T-helper 17 cell (primary cell): Measurements from ENCODE around the gene CD8B. TPM values are rescaled to one million over a fixed set of nuclear protein-coding genes. Genes with fewer than 3 reads are reported as not detected.

Experiments used
- ATAC-seq: fragments of 150-1000 bp; cut with Tn5 transposase; 2 replicates; pipeline ENCODE4 v1.10.0; 2021; ENCODE audit warnings: mild to moderate bottlenecking, moderate library complexity
- DNase-seq, 3 donors: peaks; one replicate each; pipeline versions ENCODE4 v3.0.0 to v3.0.0-alpha.2; 2020 to 2021
- H3K9me3 ChIP-seq: one replicate; pipeline ENCODE4 v1.7.0; 2013; ENCODE audit warnings: low read length, mild to moderate bottlenecking; ENCODE audit not compliant: control insufficient read depth, poor library complexity, severe bottlenecking
- H3K27ac Mint-ChIP-seq: one replicate; pipeline ENCODE4 v1.8.0; 2022; ENCODE audit warnings: mild to moderate bottlenecking, moderate library complexity, mixed read lengths
- H3K27me3 Mint-ChIP-seq: one replicate; pipeline ENCODE4 v1.8.0; 2022; ENCODE audit warnings: mixed read lengths
- H3K36me3 Mint-ChIP-seq: one replicate; pipeline ENCODE4 v1.8.0; 2022; ENCODE audit warnings: low read depth, mixed read lengths
- H3K4me1 Mint-ChIP-seq: one replicate; pipeline ENCODE4 v1.8.0; 2022; ENCODE audit warnings: mild to moderate bottlenecking, mixed read lengths
- H3K4me3 Mint-ChIP-seq: one replicate; pipeline ENCODE4 v1.8.0; 2022; ENCODE audit warnings: mild to moderate bottlenecking, moderate library complexity, mixed read lengths
- total RNA-seq, 4 donors: library from RNA in 2 of 4; stranded (reverse) in 2 of 4; gene quantifications; one replicate each; pipeline ENCODE4 v1.2.3 and lab custom pipeline; 2022 to 2026

CD8B gene
- total RNA-seq, 2 donors from 2014 or later = not detected

GRCh38 chr2:86807133-86807467 lies 54.6 kb downstream of the CD8B start:
- Mint-ChIP-seq H3K27me3 (peaks cover 38% of the 10 kb centered on the region), H3K27ac (peak overlapping the region; percentile 4), H3K4me1 (peaks cover 17% of the 10 kb centered on the region), H3K36me3 (peaks cover 2% of the 10 kb centered on the region), H3K4me3 (peak overlapping the region; percentile 98)
- ATAC-seq (no peak), DNase-seq (no peak)
- no peaks in the 10 kb centered on the region for H3K9me3 ChIP-seq

- H3K27ac Mint-ChIP-seq = no peak overlapping the region
- ATAC-seq = no peak
- no peak overlapping the region for H3K4me3 Mint-ChIP-seq
- H3K36me3 Mint-ChIP-seq = peaks cover 2% of the 10 kb centered on the region
- H3K4me1 Mint-ChIP-seq = peaks cover 17% of the 10 kb centered on the region
- peaks cover 30% of the 10 kb centered on the region for H3K27me3 Mint-ChIP-seq
- no peak for DNase-seq
- H3K9me3 ChIP-seq = no peaks in the 10 kb centered on the region
Measured at GRCh38 chr2:86806059-86806857, 55.4 kb downstream of the CD8B start.

GRCh38 chr2:86800856-86801567 lies 60.7 kb downstream of the CD8B start:
- DNase-seq (no peak), ATAC-seq (no peak)
- H3K27me3 Mint-ChIP-seq = peaks cover 6% of the 10 kb centered on the region
- peaks cover 2% of the 10 kb centered on the region for H3K36me3 Mint-ChIP-seq
- no peaks in the 10 kb centered on the region for H3K4me1 Mint-ChIP-seq
- no peak overlapping the region for H3K4me3 Mint-ChIP-seq
- peaks cover 6% of the 10 kb centered on the region for H3K9me3 ChIP-seq
- H3K27ac Mint-ChIP-seq = no peak overlapping the region

GRCh38 chr2:86794861-86795260 lies 66.8 kb downstream of the CD8B start:
- DNase-seq (no peak), ATAC-seq (no peak)
- peaks cover 6% of the 10 kb centered on the region for H3K9me3 ChIP-seq
- Mint-ChIP-seq H3K27ac (no peak overlapping the region), H3K36me3 (peaks cover 5% of the 10 kb centered on the region), H3K4me1 (peaks cover 18% of the 10 kb centered on the region), H3K4me3 (no peak overlapping the region), H3K27me3 (peaks cover 35% of the 10 kb centered on the region)

- no peak overlapping the region for H3K27ac Mint-ChIP-seq
Measured at GRCh38 chr2:86793752-86794151, 67.9 kb downstream of the CD8B start.

GRCh38 chr2:86791573-86791972 lies 70.1 kb downstream of the CD8B start:
- DNase-seq (no peak), ATAC-seq (no peak)
- Mint-ChIP-seq H3K36me3 (peaks cover 5% of the 10 kb centered on the region), H3K27me3 (peaks cover 50% of the 10 kb centered on the region), H3K27ac (peak overlapping the region; percentile 32), H3K4me1 (peaks cover 20% of the 10 kb centered on the region), H3K4me3 (peak overlapping the region; percentile 84)
- peaks cover 1% of the 10 kb centered on the region for H3K9me3 ChIP-seq

More at GRCh38 chr2:86793752-86794151, 67.9 kb downstream of the CD8B start:
- Mint-ChIP-seq H3K27me3 (peaks cover 40% of the 10 kb centered on the region), H3K4me3 (no peak overlapping the region), H3K36me3 (peaks cover 5% of the 10 kb centered on the region), H3K4me1 (peaks cover 18% of the 10 kb centered on the region)
- no peak for DNase-seq
- ATAC-seq = no peak
- H3K9me3 ChIP-seq = peaks cover 6% of the 10 kb centered on the region

GRCh38 chr2:86790676-86791572 lies 70.8 kb downstream of the CD8B start, which contains the start of gene CD8A:
Gene CD8A (minus strand): TSS chr2:86790913. CDS start chr2:86790825, 88 bp downstream.
- peak within 1 kb of the TSS; percentile 32 for H3K27ac Mint-ChIP-seq
- H3K4me1 Mint-ChIP-seq = peaks cover 20% of the 10 kb centered on the region
- H3K36me3 Mint-ChIP-seq = peaks cover 5% of the 10 kb centered on the region
- H3K9me3 ChIP-seq = no peaks in the 10 kb centered on the region
- peak within 1 kb of the TSS; percentile 87 for H3K4me3 Mint-ChIP-seq
- DNase-seq (no peak), ATAC-seq (peak; percentile 35)
- H3K27me3 Mint-ChIP-seq = peaks cover 50% of the 10 kb centered on the region

- Mint-ChIP-seq H3K27ac (no peak overlapping the region), H3K36me3 (peaks cover 5% of the 10 kb centered on the region), H3K4me3 (peak overlapping the region; percentile 87), H3K4me1 (peaks cover 20% of the 10 kb centered on the region), H3K27me3 (peaks cover 50% of the 10 kb centered on the region)
- DNase-seq (no peak), ATAC-seq (no peak)
- H3K9me3 ChIP-seq = no peaks in the 10 kb centered on the region
Measured at GRCh38 chr2:86790134-86790675, 71.5 kb downstream of the CD8B start.

- H3K9me3 ChIP-seq = no peaks in the 10 kb centered on the region
- H3K4me1 Mint-ChIP-seq = peaks cover 20% of the 10 kb centered on the region
- ATAC-seq = no peak
- H3K4me3 Mint-ChIP-seq = peak overlapping the region; percentile 87
- H3K36me3 Mint-ChIP-seq = peaks cover 5% of the 10 kb centered on the region
- H3K27ac Mint-ChIP-seq = no peak overlapping the region
- DNase-seq = no peak
- peaks cover 46% of the 10 kb centered on the region for H3K27me3 Mint-ChIP-seq
Measured at GRCh38 chr2:86789687-86790133, 72.0 kb downstream of the CD8B start.

- peaks cover 22% of the 10 kb centered on the region for H3K4me1 Mint-ChIP-seq
- no peak overlapping the region for H3K27ac Mint-ChIP-seq
- ATAC-seq = no peak
- no peak for DNase-seq
- no peaks in the 10 kb centered on the region for H3K9me3 ChIP-seq
- H3K4me3 Mint-ChIP-seq = no peak overlapping the region
- peaks cover 42% of the 10 kb centered on the region for H3K27me3 Mint-ChIP-seq
- H3K36me3 Mint-ChIP-seq = peaks cover 5% of the 10 kb centered on the region
Measured at GRCh38 chr2:86788881-86789686, 72.6 kb downstream of the CD8B start.

- ATAC-seq (no peak), DNase-seq (no peak)
- Mint-ChIP-seq H3K36me3 (peaks cover 5% of the 10 kb centered on the region), H3K27ac (no peak overlapping the region), H3K4me1 (peaks cover 23% of the 10 kb centered on the region), H3K27me3 (peaks cover 39% of the 10 kb centered on the region), H3K4me3 (no peak overlapping the region)
- H3K9me3 ChIP-seq = no peaks in the 10 kb centered on the region
Measured at GRCh38 chr2:86788165-86788564, 73.5 kb downstream of the CD8B start.

- Mint-ChIP-seq H3K27ac (no peak overlapping the region), H3K4me3 (no peak overlapping the region), H3K27me3 (peaks cover 35% of the 10 kb centered on the region), H3K36me3 (peaks cover 5% of the 10 kb centered on the region), H3K4me1 (peaks cover 23% of the 10 kb centered on the region)
- ATAC-seq (no peak), DNase-seq (no peak)
- H3K9me3 ChIP-seq = no peaks in the 10 kb centered on the region
Measured at GRCh38 chr2:86787736-86788135, 74.0 kb downstream of the CD8B start.
